ENCODE data around the gene INSR. TPM values are rescaled to one million over a fixed set of nuclear protein-coding genes. Genes with fewer than 3 reads are reported as not detected.

Gene INSR
- total RNA-seq, 1 donor from 2014 or later = 23.9 TPM

- peaks cover 2% of the 10 kb centered on the region for H3K27me3 Mint-ChIP-seq (ENCODE audit: unreplicated experiment)
- H3K4me3 Mint-ChIP-seq (ENCODE audit: unreplicated experiment) = peak overlapping the region; percentile 86
- peak overlapping the region; percentile 84 for H3K27ac Mint-ChIP-seq (ENCODE audit: unreplicated experiment)
- peaks cover 2% of the 10 kb centered on the region for H3K4me1 Mint-ChIP-seq (ENCODE audit: low read depth, unreplicated experiment)
- no peak for TF ChIP-seq CTCF (IDR thresholded peaks at IDR 0.05; ENCODE audit: partially characterized antibody, unreplicated experiment)
- DNase-seq = peak; percentile 91
- no peaks in the 10 kb centered on the region for H3K36me3 Mint-ChIP-seq (ENCODE audit: unreplicated experiment)
- H3K9me3 Mint-ChIP-seq (ENCODE audit: unreplicated experiment) = peaks cover 12% of the 10 kb centered on the region
Measured at GRCh38 chr19:7197119-7197759, 97.0 kb downstream of the INSR start.

DNA sequence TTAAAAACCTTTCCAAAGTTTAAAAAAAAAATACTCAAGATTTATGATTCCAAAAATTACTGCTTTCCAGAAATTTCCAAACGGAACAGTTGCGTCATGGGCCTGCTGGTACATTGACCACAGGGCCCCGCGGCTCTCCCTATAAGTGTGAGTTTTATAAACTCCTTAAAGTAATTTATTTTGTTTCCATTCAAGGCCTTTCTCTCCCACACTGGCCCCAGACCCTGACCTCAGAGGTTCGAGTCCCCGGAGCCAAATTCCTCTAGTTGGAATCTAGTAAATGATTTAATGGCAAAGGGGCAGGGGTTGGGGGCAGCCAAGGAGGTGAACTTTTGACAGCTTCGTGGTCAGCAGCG, 97.5 kb downstream of the INSR start:
- H3K4me3 Mint-ChIP-seq (ENCODE audit: unreplicated experiment) = peak overlapping the region; percentile 86
- DNase-seq = no peak
- H3K4me1 Mint-ChIP-seq (ENCODE audit: low read depth, unreplicated experiment) = peaks cover 2% of the 10 kb centered on the region
- peaks cover 12% of the 10 kb centered on the region for H3K9me3 Mint-ChIP-seq (ENCODE audit: unreplicated experiment)
- H3K36me3 Mint-ChIP-seq (ENCODE audit: unreplicated experiment) = no peaks in the 10 kb centered on the region
- H3K27me3 Mint-ChIP-seq (ENCODE audit: unreplicated experiment) = peaks cover 2% of the 10 kb centered on the region
- TF ChIP-seq CTCF (IDR thresholded peaks at IDR 0.05; ENCODE audit: partially characterized antibody, unreplicated experiment) = no peak
- no peak overlapping the region for H3K27ac Mint-ChIP-seq (ENCODE audit: unreplicated experiment)

GRCh38 chr19:7195046-7195445, 99.2 kb downstream of the INSR start:
- H3K27me3 Mint-ChIP-seq (ENCODE audit: unreplicated experiment) = peaks cover 2% of the 10 kb centered on the region
- peaks cover 14% of the 10 kb centered on the region for H3K9me3 Mint-ChIP-seq (ENCODE audit: unreplicated experiment)
- DNase-seq = no peak
- TF ChIP-seq CTCF (IDR thresholded peaks at IDR 0.05; ENCODE audit: partially characterized antibody, unreplicated experiment) = no peak
- peaks cover 2% of the 10 kb centered on the region for H3K4me1 Mint-ChIP-seq (ENCODE audit: low read depth, unreplicated experiment)
- H3K4me3 Mint-ChIP-seq (ENCODE audit: unreplicated experiment) = no peak overlapping the region
- no peak overlapping the region for H3K27ac Mint-ChIP-seq (ENCODE audit: unreplicated experiment)
- H3K36me3 Mint-ChIP-seq (ENCODE audit: unreplicated experiment) = no peaks in the 10 kb centered on the region

- Mint-ChIP-seq H3K27me3 (ENCODE audit: unreplicated experiment) (peaks cover 2% of the 10 kb centered on the region), H3K27ac (ENCODE audit: unreplicated experiment) (no peak overlapping the region), H3K4me3 (ENCODE audit: unreplicated experiment) (no peak overlapping the region), H3K9me3 (ENCODE audit: unreplicated experiment) (peaks cover 14% of the 10 kb centered on the region), H3K36me3 (ENCODE audit: unreplicated experiment) (no peaks in the 10 kb centered on the region), H3K4me1 (ENCODE audit: low read depth, unreplicated experiment) (peaks cover 2% of the 10 kb centered on the region)
- no peak for DNase-seq
- TF ChIP-seq CTCF (IDR thresholded peaks at IDR 0.05; ENCODE audit: partially characterized antibody, unreplicated experiment) = no peak
Measured at GRCh38 chr19:7194566-7194965, 99.6 kb downstream of the INSR start.

DNA sequence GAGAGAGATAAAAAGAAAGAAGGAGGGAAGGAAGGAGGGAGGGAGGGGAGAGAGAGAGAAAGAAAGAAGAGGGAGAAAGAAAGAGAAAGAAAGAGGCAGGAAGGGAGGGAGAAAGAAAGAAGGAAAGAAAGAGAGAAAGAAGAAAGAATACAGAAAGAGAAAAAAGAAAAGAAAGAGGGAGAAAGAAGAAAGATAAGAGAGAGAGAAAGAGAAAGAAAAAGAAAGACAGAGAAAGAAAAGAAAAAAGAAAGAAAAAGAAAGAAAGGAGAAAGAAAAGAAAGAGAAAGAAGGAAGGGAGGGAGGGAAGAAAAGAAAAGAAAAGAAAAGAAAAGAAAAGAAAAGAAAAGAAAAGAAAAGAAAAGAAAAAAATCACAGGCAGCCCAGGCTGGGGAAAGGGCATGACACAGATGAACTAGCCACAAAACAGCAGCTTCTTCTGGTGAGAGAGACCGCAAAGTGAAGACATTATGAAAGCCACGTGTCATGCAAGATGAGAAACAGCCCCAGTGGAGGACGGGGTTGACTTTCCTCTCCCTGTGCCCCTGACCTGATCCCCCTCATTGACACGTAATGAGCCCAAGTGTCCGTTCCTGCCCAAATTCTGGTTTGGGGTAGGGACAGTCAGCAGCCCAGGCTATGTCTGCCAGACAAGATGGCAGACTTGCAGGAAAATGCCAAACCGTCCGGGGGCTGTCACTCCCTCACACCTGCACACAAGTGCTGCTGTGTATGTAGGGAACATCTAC, 102.1 kb downstream of the INSR start:
- H3K9me3 Mint-ChIP-seq (ENCODE audit: unreplicated experiment) = peaks cover 4% of the 10 kb centered on the region
- no peaks in the 10 kb centered on the region for H3K36me3 Mint-ChIP-seq (ENCODE audit: unreplicated experiment)
- DNase-seq = no peak
- no peak overlapping the region for H3K4me3 Mint-ChIP-seq (ENCODE audit: unreplicated experiment)
- H3K4me1 Mint-ChIP-seq (ENCODE audit: low read depth, unreplicated experiment) = no peaks in the 10 kb centered on the region
- TF ChIP-seq CTCF (IDR thresholded peaks at IDR 0.05; ENCODE audit: partially characterized antibody, unreplicated experiment) = no peak
- H3K27ac Mint-ChIP-seq (ENCODE audit: unreplicated experiment) = no peak overlapping the region
- H3K27me3 Mint-ChIP-seq (ENCODE audit: unreplicated experiment) = no peaks in the 10 kb centered on the region
